ENCODE data around the gene NRXN3. TPM values are rescaled to one million over a fixed set of nuclear protein-coding genes. Genes with fewer than 3 reads are reported as not detected.

The NRXN3 gene
- total RNA-seq, 5 donors from 2014 or later (not counting 1 experiment from before 2014, with no cell fraction given), result not detected

- H3K27ac Mint-ChIP-seq, result no peak overlapping the region
- Histone ChIP-seq H3K9me3 (no peaks in the 10 kb centered on the region), H3K27me3 (replicated peaks in 1 of 2; ENCODE audit: control insufficient read depth in 2 of 2, extremely low read depth in 1 of 2, insufficient read depth in 2 of 2, low read length in 1 of 2) (peaks cover 0 to 3% of the 10 kb centered on the region in 2 experiments), H3K4me3 (ENCODE audit: control insufficient read depth in 1 of 2, extremely low read depth in 1 of 2, low read length in 1 of 2) (no peak overlapping the region), H3K36me3 (ENCODE audit: control insufficient read depth in 2 of 2, extremely low read depth in 1 of 2, insufficient read depth in 1 of 2, low read length in 1 of 2) (no peaks in the 10 kb centered on the region), H3K27ac (ENCODE audit: low read length) (no peak overlapping the region), H3K4me1 (ENCODE audit: control insufficient read depth in 1 of 2, extremely low read depth in 1 of 2, insufficient read depth in 2 of 2, low read length in 2 of 2) (no peaks in the 10 kb centered on the region)
- H3K27me3 Mint-ChIP-seq, result peaks cover 1 to 25% of the 10 kb centered on the region in 2 donors
- 63% methylated on average over 2 of the region's 6 CpGs for WGBS (ENCODE audit: insufficient coverage)
- ChIA-PET POLR2A (no interaction called here), CTCF (no interaction called here)
- no peaks in the 10 kb centered on the region for H3K9me3 Mint-ChIP-seq
- no peaks in the 10 kb centered on the region for H3K36me3 Mint-ChIP-seq
- no peak overlapping the region for H3K4me3 Mint-ChIP-seq
- DNase-seq, result no peak
- ATAC-seq (replicated peaks in 1 of 4), result no peak
- no peaks in the 10 kb centered on the region for H3K4me1 Mint-ChIP-seq
Measured at GRCh38 chr14:78586681-78587080, 416.5 kb downstream of the NRXN3 start.

GRCh38 chr14:78588906-78589305 lies 418.7 kb downstream of the NRXN3 start:
- Histone ChIP-seq H3K9me3 (no peaks in the 10 kb centered on the region), H3K4me1 (ENCODE audit: control insufficient read depth in 1 of 2, extremely low read depth in 1 of 2, insufficient read depth in 2 of 2, low read length in 2 of 2) (no peaks in the 10 kb centered on the region), H3K4me3 (ENCODE audit: control insufficient read depth in 1 of 2, extremely low read depth in 1 of 2, low read length in 1 of 2) (no peak overlapping the region), H3K36me3 (ENCODE audit: control insufficient read depth in 2 of 2, extremely low read depth in 1 of 2, insufficient read depth in 1 of 2, low read length in 1 of 2) (no peaks in the 10 kb centered on the region), H3K27ac (ENCODE audit: low read length) (no peak overlapping the region), H3K27me3 (replicated peaks in 1 of 2; ENCODE audit: control insufficient read depth in 2 of 2, extremely low read depth in 1 of 2, insufficient read depth in 2 of 2, low read length in 1 of 2) (peaks cover 0 to 3% of the 10 kb centered on the region in 2 experiments)
- H3K9me3 Mint-ChIP-seq, result no peaks in the 10 kb centered on the region
- ChIA-PET CTCF (no interaction called here), POLR2A (no interaction called here)
- peaks cover 1 to 15% of the 10 kb centered on the region in 2 donors for H3K27me3 Mint-ChIP-seq
- no peak overlapping the region for H3K4me3 Mint-ChIP-seq
- H3K4me1 Mint-ChIP-seq, result no peaks in the 10 kb centered on the region
- H3K36me3 Mint-ChIP-seq, result no peaks in the 10 kb centered on the region
- 84% methylated on average over 2 of the region's 3 CpGs for WGBS (ENCODE audit: insufficient coverage)
- ATAC-seq (replicated peaks in 1 of 4), result no peak
- H3K27ac Mint-ChIP-seq, result no peak overlapping the region
- DNase-seq, result no peak

GRCh38 chr14:78592616-78593219 lies 422.5 kb downstream of the NRXN3 start:
- no peaks in the 10 kb centered on the region for H3K4me1 ChIP-seq (ENCODE audit: control insufficient read depth in 1 of 2, extremely low read depth in 1 of 2, insufficient read depth in 2 of 2, low read length in 2 of 2)
- Mint-ChIP-seq H3K9me3 (no peaks in the 10 kb centered on the region), H3K27me3 (peaks cover 1 to 4% of the 10 kb centered on the region in 2 donors), H3K4me1 (no peaks in the 10 kb centered on the region), H3K36me3 (no peaks in the 10 kb centered on the region), H3K27ac (no peak overlapping the region), H3K4me3 (no peak overlapping the region)
- WGBS (ENCODE audit: insufficient coverage), result 90% methylated on average over 8 of the region's 13 CpGs
- POLR2A ChIA-PET, result interaction anchor here in 1 of 2 donors (0.6 kb wide), 1 partner anchor 111 kb away, joined by 4 read pairs; no protein-coding TSS in a partner anchor
- no peak overlapping the region for H3K4me3 ChIP-seq (ENCODE audit: control insufficient read depth in 1 of 2, extremely low read depth in 1 of 2, low read length in 1 of 2)
- no peaks in the 10 kb centered on the region for H3K9me3 ChIP-seq
- no peak overlapping the region for H3K27ac ChIP-seq (ENCODE audit: low read length)
- H3K36me3 ChIP-seq (ENCODE audit: control insufficient read depth in 2 of 2, extremely low read depth in 1 of 2, insufficient read depth in 1 of 2, low read length in 1 of 2), result no peaks in the 10 kb centered on the region
- ATAC-seq (replicated peaks in 1 of 4) (no peak), DNase-seq (no peak)
- CTCF ChIA-PET, result interaction anchor here in 1 of 2 donors (0.6 kb wide), 1 partner anchor 26 kb away, joined by 3 read pairs; no protein-coding TSS in a partner anchor
- no peaks in the 10 kb centered on the region for H3K27me3 ChIP-seq (replicated peaks in 1 of 2; ENCODE audit: control insufficient read depth in 2 of 2, extremely low read depth in 1 of 2, insufficient read depth in 2 of 2, low read length in 1 of 2)

GRCh38 chr14:78593949-78594348 lies 423.8 kb downstream of the NRXN3 start:
- ATAC-seq (replicated peaks in 1 of 4) (no peak), DNase-seq (no peak)
- no peaks in the 10 kb centered on the region for H3K9me3 ChIP-seq
- no peak overlapping the region for H3K4me3 ChIP-seq (ENCODE audit: control insufficient read depth in 1 of 2, extremely low read depth in 1 of 2, low read length in 1 of 2)
- H3K9me3 Mint-ChIP-seq, result no peaks in the 10 kb centered on the region
- peaks cover 0 to 1% (median 1%) of the 10 kb centered on the region in 3 donors for H3K4me1 Mint-ChIP-seq
- no peak overlapping the region for H3K27ac ChIP-seq (ENCODE audit: low read length)
- peaks cover 6 to 13% of the 10 kb centered on the region in 2 donors for H3K27me3 Mint-ChIP-seq
- ChIA-PET CTCF (no interaction called here), POLR2A (no interaction called here)
- H3K36me3 Mint-ChIP-seq, result no peaks in the 10 kb centered on the region
- H3K27me3 ChIP-seq (replicated peaks in 1 of 2; ENCODE audit: control insufficient read depth in 2 of 2, extremely low read depth in 1 of 2, insufficient read depth in 2 of 2, low read length in 1 of 2), result no peaks in the 10 kb centered on the region
- H3K36me3 ChIP-seq (ENCODE audit: control insufficient read depth in 2 of 2, extremely low read depth in 1 of 2, insufficient read depth in 1 of 2, low read length in 1 of 2), result no peaks in the 10 kb centered on the region
- WGBS (ENCODE audit: insufficient coverage), result 92% methylated on average over 8 of the region's 11 CpGs
- peaks cover 0 to 3% of the 10 kb centered on the region in 2 experiments for H3K4me1 ChIP-seq (ENCODE audit: control insufficient read depth in 1 of 2, extremely low read depth in 1 of 2, insufficient read depth in 2 of 2, low read length in 2 of 2)
- H3K4me3 Mint-ChIP-seq, result no peak overlapping the region
- no peak overlapping the region for H3K27ac Mint-ChIP-seq

- H3K27ac ChIP-seq (ENCODE audit: low read length), result no peak overlapping the region
- Mint-ChIP-seq H3K27me3 (peaks cover 5 to 18% of the 10 kb centered on the region in 2 donors), H3K36me3 (no peaks in the 10 kb centered on the region), H3K4me1 (peaks cover 0 to 1% (median 1%) of the 10 kb centered on the region in 3 donors), H3K4me3 (no peak overlapping the region), H3K27ac (no peak overlapping the region), H3K9me3 (no peaks in the 10 kb centered on the region)
- no peaks in the 10 kb centered on the region for H3K27me3 ChIP-seq (replicated peaks in 1 of 2; ENCODE audit: control insufficient read depth in 2 of 2, extremely low read depth in 1 of 2, insufficient read depth in 2 of 2, low read length in 1 of 2)
- no peak for DNase-seq
- H3K4me1 ChIP-seq (ENCODE audit: control insufficient read depth in 1 of 2, extremely low read depth in 1 of 2, insufficient read depth in 2 of 2, low read length in 2 of 2), result peaks cover 0 to 3% of the 10 kb centered on the region in 2 experiments
- no peak for ATAC-seq (replicated peaks in 1 of 4)
- H3K36me3 ChIP-seq (ENCODE audit: control insufficient read depth in 2 of 2, extremely low read depth in 1 of 2, insufficient read depth in 1 of 2, low read length in 1 of 2), result no peaks in the 10 kb centered on the region
- ChIA-PET CTCF (interaction anchor here in 1 of 2 donors (0.6 kb wide), 1 partner anchor 1502 kb away, joined by 4 read pairs; no protein-coding TSS in a partner anchor), POLR2A (no interaction called here)
- WGBS (ENCODE audit: insufficient coverage), result 39% methylated on average over 5 of the region's 7 CpGs
- H3K4me3 ChIP-seq (ENCODE audit: control insufficient read depth in 1 of 2, extremely low read depth in 1 of 2, low read length in 1 of 2), result no peak overlapping the region
- no peaks in the 10 kb centered on the region for H3K9me3 ChIP-seq
Measured at GRCh38 chr14:78595797-78596196, 425.6 kb downstream of the NRXN3 start.

- H3K27ac Mint-ChIP-seq, result no peak overlapping the region
- Histone ChIP-seq H3K27me3 (replicated peaks in 1 of 2; ENCODE audit: control insufficient read depth in 2 of 2, extremely low read depth in 1 of 2, insufficient read depth in 2 of 2, low read length in 1 of 2) (no peaks in the 10 kb centered on the region), H3K36me3 (ENCODE audit: control insufficient read depth in 2 of 2, extremely low read depth in 1 of 2, insufficient read depth in 1 of 2, low read length in 1 of 2) (no peaks in the 10 kb centered on the region), H3K27ac (ENCODE audit: low read length) (no peak overlapping the region), H3K4me3 (ENCODE audit: control insufficient read depth in 1 of 2, extremely low read depth in 1 of 2, low read length in 1 of 2) (no peak overlapping the region), H3K4me1 (ENCODE audit: control insufficient read depth in 1 of 2, extremely low read depth in 1 of 2, insufficient read depth in 2 of 2, low read length in 2 of 2) (peaks cover 0 to 3% of the 10 kb centered on the region in 2 experiments), H3K9me3 (no peaks in the 10 kb centered on the region)
- CTCF ChIA-PET, result interaction anchor here (0.6 to 1.6 kb wide), 4 partner anchors 8 to 737 kb away, joined by 3 to 6 read pairs (median 3); no protein-coding TSS in a partner anchor
- H3K4me3 Mint-ChIP-seq, result no peak overlapping the region
- WGBS (ENCODE audit: insufficient coverage), result 75% methylated on average over 9 of the region's 13 CpGs
- H3K36me3 Mint-ChIP-seq, result no peaks in the 10 kb centered on the region
- DNase-seq (peak in 23 of 35 experiments; percentile 1 to 53 (median 9)), ATAC-seq (replicated peaks in 1 of 4) (peak in 3 of 4 experiments; percentile 44 to 65 (median 64))
- H3K9me3 Mint-ChIP-seq, result no peaks in the 10 kb centered on the region
- POLR2A ChIA-PET, result no interaction called here
- peaks cover 0 to 1% (median 1%) of the 10 kb centered on the region in 3 donors for H3K4me1 Mint-ChIP-seq
- peaks cover 10 to 17% of the 10 kb centered on the region in 2 donors for H3K27me3 Mint-ChIP-seq
Measured at GRCh38 chr14:78598046-78598920, 428.1 kb downstream of the NRXN3 start.
